ENCODE measurements around the gene MAML2. TPM values are rescaled to one million over a fixed set of nuclear protein-coding genes. Genes with fewer than 3 reads are reported as not detected.

The MAML2 gene
- polyA plus RNA-seq, 10 donors, result 4.5 to 8.9 (median 6.0) TPM

GRCh38 chr11:95977534-95978174, 365.3 kb downstream of the MAML2 start:
- DNase-seq, result no peak

DNA sequence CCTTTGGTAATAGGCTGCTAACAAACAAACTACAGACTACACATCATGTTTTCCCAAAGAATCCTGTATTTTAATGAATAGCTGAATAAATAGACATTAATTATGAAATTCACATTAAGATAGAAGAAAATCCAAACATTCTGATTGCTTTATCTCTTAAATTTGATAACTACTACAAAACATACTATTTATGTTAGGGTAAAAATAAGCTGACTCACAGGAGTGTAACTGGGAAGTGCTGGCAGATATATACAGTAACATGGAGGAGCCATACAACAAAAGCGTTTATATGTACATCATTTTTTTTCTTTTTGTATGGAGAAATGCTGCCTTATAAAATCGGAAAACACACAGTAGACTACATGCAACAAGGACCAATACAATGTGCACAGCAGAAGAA, 366.4 kb downstream of the MAML2 start:
- DNase-seq, result no peak

- DNase-seq, result no peak
Observed at GRCh38 chr11:95975343-95975742, 367.7 kb downstream of the MAML2 start.

DNA sequence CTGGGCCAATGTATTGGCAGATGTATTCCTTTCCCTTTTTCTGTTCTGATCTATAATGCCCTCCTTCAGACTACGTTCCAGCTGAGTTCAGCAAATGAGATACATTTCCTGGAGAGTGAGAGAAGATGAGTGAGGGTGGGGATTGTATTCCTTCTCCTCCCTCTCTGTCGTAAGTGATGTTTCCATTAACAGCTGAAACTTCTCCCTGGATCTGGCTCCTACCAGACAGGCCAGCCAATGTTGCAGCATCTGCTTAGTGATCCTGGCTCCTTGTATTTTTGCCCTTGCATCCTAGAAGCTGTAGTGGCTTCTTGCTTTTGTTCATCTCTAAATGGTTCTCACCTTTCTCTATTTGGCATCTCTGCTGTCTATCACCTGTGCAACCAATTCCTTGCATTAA, 370.9 kb downstream of the MAML2 start:
- DNase-seq, result peak in 1 of 3 donors; percentile 24

GRCh38 chr11:95968585-95968984, 374.4 kb downstream of the MAML2 start:
- DNase-seq, result no peak

DNA sequence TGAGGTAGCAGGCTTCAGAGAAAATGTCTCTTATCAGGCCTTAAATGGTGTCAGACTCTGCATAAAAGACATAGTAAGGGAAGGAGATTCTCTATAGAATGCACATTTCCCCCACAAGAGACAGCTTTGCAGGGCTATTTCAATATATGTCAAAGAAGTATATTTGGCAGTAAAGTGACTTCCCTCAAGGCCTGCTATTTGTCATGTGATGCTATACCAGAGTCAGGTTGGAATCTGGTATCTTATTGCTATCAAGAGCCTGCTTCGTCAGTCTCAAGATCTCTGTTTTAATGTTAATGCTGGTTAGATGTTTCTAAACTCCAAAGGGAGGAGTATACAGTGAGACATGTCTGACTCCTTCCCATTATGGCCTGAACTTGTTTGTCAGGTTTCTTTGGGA, 378.7 kb downstream of the MAML2 start:
- DNase-seq, result no peak

DNA sequence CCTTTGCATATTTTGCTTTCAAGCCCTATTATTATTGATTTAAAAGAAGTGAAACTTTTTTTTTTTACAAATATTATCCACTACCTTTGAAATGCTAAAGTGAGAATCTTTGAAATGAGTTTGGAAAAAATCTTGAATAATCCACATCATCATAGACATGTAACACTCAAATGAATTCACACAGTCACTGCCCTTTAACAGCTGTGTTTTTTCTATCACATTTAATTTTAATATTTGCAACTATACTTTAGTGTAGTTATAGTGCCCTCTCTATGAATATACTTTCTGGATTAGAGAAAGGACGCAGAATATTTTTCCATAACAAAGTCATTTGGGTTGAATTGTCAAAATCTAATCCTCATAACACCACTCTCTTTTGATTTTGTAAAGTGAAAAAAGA, 381.2 kb downstream of the MAML2 start:
- DNase-seq, result no peak

GRCh38 chr11:95950905-95951304, 392.1 kb downstream of the MAML2 start:
- DNase-seq, result no peak

DNA sequence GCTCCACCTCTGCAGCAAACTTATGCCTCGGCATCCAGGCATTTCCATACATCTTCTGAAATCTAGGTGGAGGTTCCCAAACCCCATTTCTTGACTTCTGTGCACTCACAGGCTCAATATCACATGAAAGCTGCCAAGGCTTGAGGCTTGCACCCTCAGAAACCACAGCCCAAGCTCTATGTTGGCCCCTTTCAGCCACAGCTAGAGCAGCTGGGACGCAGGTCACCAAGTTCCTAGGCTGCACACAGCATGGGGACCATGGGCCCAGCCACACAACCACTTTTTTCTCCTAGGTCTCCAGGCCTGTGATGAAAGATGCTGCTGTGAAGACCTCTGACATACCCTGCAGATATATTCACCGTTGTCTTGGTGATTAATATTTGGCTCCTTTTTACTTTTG, 394.4 kb downstream of the MAML2 start:
- no peak for DNase-seq

DNA sequence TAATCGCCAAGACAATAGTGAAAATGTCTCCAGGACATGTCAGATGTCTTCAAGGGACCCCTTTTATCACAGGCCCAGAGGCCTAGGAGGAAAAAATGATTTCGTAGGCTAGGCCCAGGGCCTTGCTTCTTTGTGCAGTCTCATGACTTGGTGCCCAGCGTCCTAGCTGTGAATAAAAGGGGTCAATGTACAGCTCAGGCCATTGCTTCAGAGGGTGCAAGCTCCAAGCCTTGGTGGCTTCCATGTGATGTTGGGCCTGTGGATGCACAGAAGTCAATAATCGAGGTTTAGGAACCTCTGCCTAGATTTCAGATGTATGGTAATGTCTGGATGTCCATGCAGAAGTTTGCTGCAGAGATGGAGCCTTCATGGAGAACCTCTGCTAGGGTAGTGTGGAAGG, 398.4 kb downstream of the MAML2 start:
- DNase-seq, result no peak

GRCh38 chr11:95943546-95943945, 399.4 kb downstream of the MAML2 start:
- DNase-seq, result no peak

DNA sequence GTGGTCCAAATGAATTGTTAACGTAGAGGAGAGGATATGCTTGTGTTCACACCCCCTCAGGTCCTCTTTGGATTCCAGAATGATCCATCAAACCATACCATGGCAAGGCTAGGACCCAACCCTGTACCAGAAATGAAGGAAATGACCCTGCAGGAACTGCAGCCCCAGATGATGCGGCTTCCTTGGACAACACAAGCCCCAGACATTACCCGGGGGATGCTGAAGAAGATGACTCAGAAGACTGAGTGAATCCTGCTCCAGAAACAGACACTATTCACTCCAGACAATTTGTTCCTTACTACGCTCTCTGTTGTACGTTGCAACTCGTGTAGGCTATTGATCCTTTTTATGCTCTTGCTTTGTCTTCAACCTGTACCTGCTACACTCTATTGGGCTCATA, 403.9 kb downstream of the MAML2 start:
- DNase-seq, result no peak

DNA sequence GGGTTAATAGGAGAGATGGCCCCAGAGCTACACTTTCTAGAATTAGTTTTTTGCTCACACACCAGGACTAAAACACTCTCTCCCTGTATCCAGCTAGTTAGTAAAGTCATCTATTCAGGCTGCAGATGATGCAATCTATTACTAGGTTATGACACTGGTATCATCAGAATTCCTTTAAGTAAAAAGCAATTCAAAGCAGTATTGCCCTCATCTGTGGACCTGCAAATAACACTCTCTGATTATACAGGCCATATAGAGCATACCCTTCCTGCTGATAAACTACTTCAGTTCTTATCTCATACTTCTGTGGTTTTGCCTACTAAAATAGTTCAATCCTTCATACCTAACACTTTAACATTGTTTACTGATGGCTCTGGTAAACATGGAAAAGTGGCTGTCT, 405.6 kb downstream of the MAML2 start:
- DNase-seq, result no peak

DNA sequence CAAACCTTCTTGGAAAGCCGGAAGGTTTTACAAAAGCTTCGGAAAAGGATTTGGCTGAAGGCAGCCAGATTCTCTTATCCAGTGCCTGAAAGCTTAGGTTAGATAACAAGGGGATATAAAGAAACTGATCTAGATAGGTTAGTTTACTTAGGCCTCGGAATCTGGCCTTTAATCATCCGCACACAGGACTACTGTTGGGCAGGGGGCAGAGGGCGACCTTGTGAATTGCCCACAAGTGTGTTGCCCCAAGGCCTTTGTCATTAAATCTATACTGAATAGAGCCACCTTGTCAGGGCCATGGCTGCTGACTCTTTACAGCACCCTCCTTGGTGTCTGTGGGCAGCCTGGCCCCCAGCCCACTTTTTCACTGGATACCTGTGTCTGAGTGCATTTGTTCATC, 409.4 kb downstream of the MAML2 start:
- no peak for DNase-seq

- DNase-seq, result no peak
Observed at GRCh38 chr11:95931916-95932315, 411.1 kb downstream of the MAML2 start.

DNA sequence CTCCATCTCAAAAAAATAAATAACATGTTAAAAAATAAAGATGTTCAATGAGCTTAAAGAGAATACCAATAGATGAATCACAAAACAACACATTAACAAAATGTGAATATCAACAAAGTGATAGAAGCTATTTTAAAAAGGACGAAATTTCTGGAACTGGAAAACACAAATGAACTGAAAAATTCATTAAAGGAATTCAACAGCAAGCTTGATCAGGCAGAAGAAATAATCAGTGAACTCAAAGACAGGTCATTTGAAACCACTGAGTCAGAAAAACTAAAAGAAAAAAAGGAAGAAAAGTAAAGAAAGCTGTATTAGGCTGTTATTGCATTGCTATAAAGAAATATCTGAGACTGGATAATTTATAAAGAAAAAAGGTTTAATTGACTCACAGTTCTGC, 412.0 kb downstream of the MAML2 start:
- DNase-seq, result no peak

- DNase-seq, result no peak
Observed at GRCh38 chr11:95926726-95927125, 416.3 kb downstream of the MAML2 start.

Other genes starting within 250 kb of the MAML2 start
- 10 to 100 TPM; 21.7 to 51.2 (median 31.8) TPM for gene CCDC82, start 46.7 kb upstream of the MAML2 start, polyA plus RNA-seq (ENCODE audit: insufficient read length in 10 of 10)
- gene JRKL, start 46.8 kb upstream of the MAML2 start, polyA plus RNA-seq (ENCODE audit: insufficient read length in 10 of 10), result 10 to 100 TPM; 11.6 to 16.6 (median 13.1) TPM